ENCODE data around the gene MYH1.

- TF ChIP-seq, protein P1, sequence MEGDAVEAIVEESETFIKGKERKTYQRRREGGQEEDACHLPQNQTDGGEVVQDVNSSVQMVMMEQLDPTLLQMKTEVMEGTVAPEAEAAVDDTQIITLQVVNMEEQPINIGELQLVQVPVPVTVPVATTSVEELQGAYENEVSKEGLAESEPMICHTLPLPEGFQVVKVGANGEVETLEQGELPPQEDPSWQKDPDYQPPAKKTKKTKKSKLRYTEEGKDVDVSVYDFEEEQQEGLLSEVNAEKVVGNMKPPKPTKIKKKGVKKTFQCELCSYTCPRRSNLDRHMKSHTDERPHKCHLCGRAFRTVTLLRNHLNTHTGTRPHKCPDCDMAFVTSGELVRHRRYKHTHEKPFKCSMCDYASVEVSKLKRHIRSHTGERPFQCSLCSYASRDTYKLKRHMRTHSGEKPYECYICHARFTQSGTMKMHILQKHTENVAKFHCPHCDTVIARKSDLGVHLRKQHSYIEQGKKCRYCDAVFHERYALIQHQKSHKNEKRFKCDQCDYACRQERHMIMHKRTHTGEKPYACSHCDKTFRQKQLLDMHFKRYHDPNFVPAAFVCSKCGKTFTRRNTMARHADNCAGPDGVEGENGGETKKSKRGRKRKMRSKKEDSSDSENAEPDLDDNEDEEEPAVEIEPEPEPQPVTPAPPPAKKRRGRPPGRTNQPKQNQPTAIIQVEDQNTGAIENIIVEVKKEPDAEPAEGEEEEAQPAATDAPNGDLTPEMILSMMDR (IDR thresholded peaks at IDR 0.05) = no peak
- TF ChIP-seq POLR2A (IDR thresholded peaks at IDR 0.05) (no peak), POLR2AphosphoS5 (IDR thresholded peaks at IDR 0.05; ENCODE audit: insufficient read depth in 1 of 2, low read depth in 1 of 2) (no peak)
Measured at GRCh38 chr17:10477701-10478100, 40.6 kb downstream of the MYH1 start.

Data from vagina (tissue), 2 donors.